HepG2 (cell line): Measurements from ENCODE around the gene TMEM240. TPM values are rescaled to one million over a fixed set of nuclear protein-coding genes. Genes with fewer than 3 reads are reported as not detected.

Experiments
- ARNT2 ChIP-seq: sonication (generic); formaldehyde crosslinking; IDR thresholded peaks from 2 replicates; pipeline ENCODE4 v1.8.0; 2022; ENCODE audit warnings: mild to moderate bottlenecking, low read depth, missing genetic modification reagents, moderate library complexity
- ATAD3A ChIP-seq: sonication (generic); formaldehyde crosslinking; IDR thresholded peaks from 2 replicates; pipeline ENCODE4 v1.4.0; 2020; ENCODE audit warnings: missing genetic modification reagents
- BCLAF1 ChIP-seq: fragments of 450-650 bp; IDR thresholded peaks from 2 replicates; pipeline ENCODE4 v1.6.1; 2017; ENCODE audit warnings: mild to moderate bottlenecking
- CCAR2 ChIP-seq: fragments of 200-400 bp; formaldehyde crosslinking; optimal IDR thresholded peaks from 2 replicates; pipeline ENCODE3; 2018; ENCODE audit warnings: low read depth, mild to moderate bottlenecking, low read length, moderate library complexity
- CEBPB ChIP-seq: IDR thresholded peaks from 2 replicates; pipeline ENCODE4 v1.6.1; 2011; ENCODE audit warnings: low read depth, low read length, improper control_type of control experiment, borderline replicate concordance
- NFYC ChIP-seq: IDR thresholded peaks from 2 replicates; pipeline ENCODE4 v1.6.1; 2016; ENCODE audit warnings: missing genetic modification reagents, missing compliant biosample characterization
- NR2F1 ChIP-seq, 2 experiments: fragments of 450-650 bp in 1 of 2; formaldehyde crosslinking in 1 of 2; IDR thresholded peaks; 2 replicates each; pipeline versions ENCODE4 v1.5.0 to v1.6.1; 2016 to 2020; ENCODE audit warnings: mild to moderate bottlenecking in 1 of 2, missing compliant biosample characterization in 1 of 2, missing genetic modification reagents in 1 of 2, moderate library complexity in 1 of 2
- RBM22 ChIP-seq: fragments of 200-400 bp; formaldehyde crosslinking; optimal IDR thresholded peaks from 2 replicates; pipeline ENCODE3; 2017; ENCODE audit warnings: mild to moderate bottlenecking, low read length, moderate library complexity
- SP5 ChIP-seq: IDR thresholded peaks from 2 replicates; pipeline ENCODE4 v1.6.1; 2016; ENCODE audit warnings: low read depth, borderline replicate concordance
- SYNCRIP ChIP-seq: fragments of 200-400 bp; formaldehyde crosslinking; IDR thresholded peaks from 2 replicates; pipeline ENCODE4 v1.6.1; 2018; ENCODE audit warnings: mild to moderate bottlenecking, low read depth, low read length; ENCODE audit not compliant: insufficient read depth
- ZHX2 ChIP-seq, 2 experiments: sonication (generic) in 1 of 2; formaldehyde crosslinking in 1 of 2; IDR thresholded peaks; 2 replicates each; pipeline versions ENCODE4 v1.6.1 to v1.9.0; 2014 to 2022; ENCODE audit warnings: antibody characterized with exemption in 1 of 2, borderline replicate concordance in 1 of 2, inconsistent platforms in 1 of 2, low read depth in 1 of 2, missing genetic modification reagents in 1 of 2
- ZNF501 ChIP-seq: sonication (generic); formaldehyde crosslinking; IDR thresholded peaks from 2 replicates; pipeline ENCODE4 v1.5.1; 2020; ENCODE audit warnings: mild to moderate bottlenecking, moderate library complexity, missing genetic modification reagents
- ZNF552 ChIP-seq: sonication (generic); formaldehyde crosslinking; IDR thresholded peaks from 2 replicates; pipeline ENCODE4 v1.9.0; 2022; ENCODE audit warnings: missing genetic modification reagents, mild to moderate bottlenecking, borderline replicate concordance
- ZNF747 ChIP-seq: sonication (generic); formaldehyde crosslinking; IDR thresholded peaks from 2 replicates; pipeline ENCODE4 v1.8.1; 2023; ENCODE audit warnings: missing genetic modification reagents, mild to moderate bottlenecking, borderline replicate concordance
- polyA plus RNA-seq, 8 experiments: library from polyadenylated mRNA; depleted of rRNA in 3 of 8; stranded (reverse) in 7 of 8; unstranded in 1 of 8; fragments of >200 nt; fragmentation: Illumina TruSeq in 4 of 8; extraction: Trizol in 4 of 8; gene quantifications; 2 replicates each; pipeline versions ENCODE4 v1.2.1 to v1.2.3, GENCODE V29; 2011 to 2016; ENCODE audit warnings: low read depth in 4 of 8, missing spikeins in 1 of 8, mixed read lengths in 1 of 8; ENCODE audit not compliant: insufficient read depth in 1 of 8
- total RNA-seq, 5 experiments: library from RNA; depleted of rRNA; stranded (reverse); fragments of >200 nt; fragmentation: Illumina TruSeq; extraction: Trizol; gene quantifications; 2 replicates each; pipeline ENCODE4 v1.2.3, GENCODE V29; 2016; ENCODE audit warnings: low read depth in 1 of 5
- TF ChIP-seq, protein P1 (sequence below): sonication (generic); formaldehyde crosslinking; IDR thresholded peaks from 2 replicates; pipeline ENCODE4 v1.4.0; 2020; ENCODE audit warnings: mild to moderate bottlenecking, missing genetic modification reagents
- TF ChIP-seq, protein P2 (sequence below): sonication (generic); formaldehyde crosslinking; IDR thresholded peaks from 2 replicates; pipeline ENCODE4 v1.8.0; 2022; ENCODE audit warnings: low read depth, missing genetic modification reagents

TMEM240 gene
- total and polyA plus RNA-seq, 2 of the 13 experiments (the other 11 are each of a cell fraction or from before 2014, with no cell fraction given): 0.17 TPM; not detected in 1

- TF ChIP-seq NFYC (CRISPR knock-in tag) (no peak), ZNF552 (no peak), CCAR2 (no peak), CEBPB (no peak), SYNCRIP (no peak), NR2F1 (CRISPR knock-in tag; IDR thresholded peaks at IDR 0.05) (no peak), BCLAF1 (no peak), ZNF501 (CRISPR knock-in tag) (no peak), SP5 (CRISPR knock-in tag) (no peak), ARNT2 (CRISPR knock-in tag) (no peak), ZNF747 (peak; percentile 61), ATAD3A (CRISPR knock-in tag) (no peak), RBM22 (no peak), ZHX2 (IDR thresholded peaks at IDR 0.05; ENCODE audit: low read depth) (no peak), ZHX2 (CRISPR knock-in tag; IDR thresholded peaks at IDR 0.05; ENCODE audit: borderline replicate concordance) (no peak)
- TF ChIP-seq, protein P1, sequence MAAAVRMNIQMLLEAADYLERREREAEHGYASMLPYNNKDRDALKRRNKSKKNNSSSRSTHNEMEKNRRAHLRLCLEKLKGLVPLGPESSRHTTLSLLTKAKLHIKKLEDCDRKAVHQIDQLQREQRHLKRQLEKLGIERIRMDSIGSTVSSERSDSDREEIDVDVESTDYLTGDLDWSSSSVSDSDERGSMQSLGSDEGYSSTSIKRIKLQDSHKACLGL (CRISPR knock-in tag): peak; percentile 50; the same call in 1 of the 2 replicates
- TF ChIP-seq, protein P2, sequence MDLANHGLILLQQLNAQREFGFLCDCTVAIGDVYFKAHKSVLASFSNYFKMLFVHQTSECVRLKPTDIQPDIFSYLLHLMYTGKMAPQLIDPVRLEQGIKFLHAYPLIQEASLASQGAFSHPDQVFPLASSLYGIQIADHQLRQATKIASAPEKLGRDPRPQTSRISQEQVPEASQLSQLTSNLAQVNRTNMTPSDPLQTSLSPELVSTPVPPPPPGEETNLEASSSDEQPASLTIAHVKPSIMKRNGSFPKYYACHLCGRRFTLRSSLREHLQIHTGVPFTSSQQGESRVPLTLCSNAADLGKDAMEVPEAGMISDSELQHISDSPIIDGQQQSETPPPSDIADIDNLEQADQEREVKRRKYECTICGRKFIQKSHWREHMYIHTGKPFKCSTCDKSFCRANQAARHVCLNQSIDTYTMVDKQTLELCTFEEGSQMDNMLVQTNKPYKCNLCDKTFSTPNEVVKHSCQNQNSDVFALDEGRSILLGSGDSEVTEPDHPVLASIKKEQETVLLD (CRISPR knock-in tag): no peak
Measured at GRCh38 chr1:1573843-1574720, 33.7 kb upstream of the TMEM240 start (continued).
